BJ (cell line): Measurements from ENCODE around the gene PRDM5. TPM values are rescaled to one million over a fixed set of nuclear protein-coding genes. Genes with fewer than 3 reads are reported as not detected.

Experiments
- CTCF ChIA-PET: fragments of 350-600 bp; formaldehyde crosslinking; extraction: SDS; loops from one replicate; lab custom pipeline; 2021; ENCODE audit warnings: antibody characterized with exemption, inconsistent platforms; lab: Yijun Ruan, JAX
- POLR2A ChIA-PET: fragments of 300-600 bp; sonication (Branson Sonifier 250); formaldehyde crosslinking; extraction: SDS; loops from one replicate; lab custom pipeline; 2021; ENCODE audit warnings: antibody characterized with exemption; lab: Charles Lee
- DNase-seq: peaks from one replicate; pipeline ENCODE4 v3.0.0-alpha.2; 2011; ENCODE audit warnings: low read depth
- H3K27me3 ChIP-seq: 2 replicates; pipeline ENCODE4 v1.6.0; 2011; ENCODE audit warnings: low read length; ENCODE audit not compliant: control insufficient read depth, insufficient read depth
- H3K36me3 ChIP-seq: 2 replicates; pipeline ENCODE4 v1.5.1; 2011; ENCODE audit warnings: low read length; ENCODE audit not compliant: control insufficient read depth, insufficient read depth
- H3K4me3 ChIP-seq: 2 replicates; pipeline ENCODE4 v1.5.1; 2011; ENCODE audit warnings: low read depth, mild to moderate bottlenecking, control low read depth, low read length
- polyA minus RNA-seq: library from RNA; depleted of rRNA, polyadenylated mRNA; stranded (reverse); fragments of >200 nt; gene quantifications from 2 replicates; pipeline ENCODE4 v1.2.3, GENCODE V29; 2011; rRNA and poly(A)+ RNA removed
- polyA plus RNA-seq: library from polyadenylated mRNA; depleted of rRNA; stranded (reverse); fragments of >200 nt; gene quantifications from 2 replicates; pipeline ENCODE4 v1.2.3, GENCODE V29; 2011; rRNA removed
- TF ChIP-seq, protein P1 (sequence below): IDR thresholded peaks from 2 replicates; pipeline ENCODE4 v1.5.1; 2011; ENCODE audit warnings: low read depth, mild to moderate bottlenecking, control low read depth, inconsistent platforms, low read length, moderate library complexity; ENCODE audit not compliant: insufficient read depth

Gene PRDM5
- polyA plus RNA-seq (5.3 and 7.3 TPM in 2 replicates), polyA minus RNA-seq (8.3 and 9.9 TPM in 2 replicates)

DNA sequence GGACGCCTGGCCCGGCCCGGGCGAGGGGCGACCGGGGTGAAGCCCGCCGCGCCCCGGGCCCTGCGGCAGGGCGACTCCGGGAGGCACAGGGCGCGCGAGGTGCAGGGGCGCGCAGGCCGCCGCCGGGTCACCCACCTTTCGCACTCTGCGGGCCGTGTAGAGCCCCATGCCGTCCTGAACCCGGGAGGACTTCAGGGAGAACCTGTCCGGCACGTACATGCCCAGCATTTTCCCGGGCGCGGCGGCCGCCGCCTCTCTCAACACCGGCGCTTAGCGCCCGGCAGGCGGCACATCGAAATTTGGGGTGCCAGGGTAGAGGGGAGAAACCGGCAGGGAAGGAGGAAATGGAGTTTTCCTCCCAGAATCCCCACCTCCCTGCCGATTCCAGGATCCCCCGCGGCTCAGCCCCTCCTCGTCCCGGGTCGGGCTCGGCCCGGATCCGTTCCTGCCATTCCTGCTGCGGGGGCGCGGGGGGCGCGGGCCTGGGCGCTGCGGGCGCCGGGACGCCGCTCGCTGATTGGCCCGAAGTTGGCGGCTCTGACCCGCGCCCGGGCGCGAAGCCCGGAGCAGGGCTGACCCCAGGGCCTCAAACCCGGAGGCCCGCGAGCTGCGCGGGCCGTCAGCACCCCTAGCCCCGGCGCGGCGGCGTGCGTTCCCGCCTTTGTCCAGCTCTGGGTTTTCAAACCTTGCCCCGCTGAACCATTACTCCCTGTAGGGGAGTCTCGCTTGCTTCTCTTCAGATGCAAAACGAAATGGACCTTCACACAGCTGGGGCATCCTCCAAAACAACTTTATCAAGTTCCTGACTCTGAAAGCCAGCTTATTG is at the start of gene PRDM5:
PRDM5 (minus strand) TSS at position 346 of the 826 bp plus-strand sequence; CDS start at position 228, 118 bp downstream.
- no peak for DNase-seq
- POLR2A ChIA-PET: no interaction called here

GRCh38 chr4:120971884-120972283 is 49.4 kb upstream of the PRDM5 start:
- Histone ChIP-seq H3K4me3 (no peak overlapping the region), H3K36me3 (no peaks in the 10 kb centered on the region), H3K27me3 (no peaks in the 10 kb centered on the region)
- TF ChIP-seq, protein P1, sequence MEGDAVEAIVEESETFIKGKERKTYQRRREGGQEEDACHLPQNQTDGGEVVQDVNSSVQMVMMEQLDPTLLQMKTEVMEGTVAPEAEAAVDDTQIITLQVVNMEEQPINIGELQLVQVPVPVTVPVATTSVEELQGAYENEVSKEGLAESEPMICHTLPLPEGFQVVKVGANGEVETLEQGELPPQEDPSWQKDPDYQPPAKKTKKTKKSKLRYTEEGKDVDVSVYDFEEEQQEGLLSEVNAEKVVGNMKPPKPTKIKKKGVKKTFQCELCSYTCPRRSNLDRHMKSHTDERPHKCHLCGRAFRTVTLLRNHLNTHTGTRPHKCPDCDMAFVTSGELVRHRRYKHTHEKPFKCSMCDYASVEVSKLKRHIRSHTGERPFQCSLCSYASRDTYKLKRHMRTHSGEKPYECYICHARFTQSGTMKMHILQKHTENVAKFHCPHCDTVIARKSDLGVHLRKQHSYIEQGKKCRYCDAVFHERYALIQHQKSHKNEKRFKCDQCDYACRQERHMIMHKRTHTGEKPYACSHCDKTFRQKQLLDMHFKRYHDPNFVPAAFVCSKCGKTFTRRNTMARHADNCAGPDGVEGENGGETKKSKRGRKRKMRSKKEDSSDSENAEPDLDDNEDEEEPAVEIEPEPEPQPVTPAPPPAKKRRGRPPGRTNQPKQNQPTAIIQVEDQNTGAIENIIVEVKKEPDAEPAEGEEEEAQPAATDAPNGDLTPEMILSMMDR: no peak
- ChIA-PET CTCF (no interaction called here), POLR2A (no interaction called here)
- no peak for DNase-seq

More for the DNA sequence above, at the start of gene PRDM5:
- CTCF ChIA-PET: interaction anchor here (1.5 kb wide), 2 partner anchors 13 to 65 kb away, joined by 3 read pairs; no protein-coding TSS in a partner anchor
- no peaks in the 10 kb centered on the region for H3K27me3 ChIP-seq
- TF ChIP-seq, protein P1: peak; percentile 42
- H3K4me3 ChIP-seq: peak within 1 kb of the TSS; percentile 67
- H3K36me3 ChIP-seq: no peaks in the 10 kb centered on the region

- no peaks in the 10 kb centered on the region for H3K36me3 ChIP-seq
- no peaks in the 10 kb centered on the region for H3K27me3 ChIP-seq
- CTCF ChIA-PET: no interaction called here
- TF ChIP-seq, protein P1: no peak
- no peak for DNase-seq
- no peak overlapping the region for H3K4me3 ChIP-seq
- POLR2A ChIA-PET: no interaction called here
Measured at GRCh38 chr4:120965938-120966337, 43.4 kb upstream of the PRDM5 start.

DNA sequence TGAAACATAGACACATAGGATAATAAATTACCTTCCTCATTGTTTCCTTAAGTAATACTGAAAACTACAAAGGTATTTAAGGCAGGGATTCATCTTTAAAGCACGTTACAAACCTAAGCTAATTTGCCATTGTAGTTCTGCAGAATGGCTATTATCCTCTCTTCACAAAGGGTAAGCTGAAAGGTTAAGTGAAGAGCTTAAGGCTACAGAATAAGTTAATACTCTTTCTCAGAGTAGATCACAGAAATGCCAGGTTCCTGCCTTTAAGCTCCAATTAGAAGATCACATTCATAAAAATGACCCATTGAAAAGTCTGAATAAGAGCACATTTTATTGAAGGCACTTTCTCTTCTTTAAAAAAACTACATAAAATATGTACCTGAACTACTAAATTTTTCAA is 42.1 kb upstream of the PRDM5 start:
- no peaks in the 10 kb centered on the region for H3K27me3 ChIP-seq
- H3K4me3 ChIP-seq: no peak overlapping the region
- no peaks in the 10 kb centered on the region for H3K36me3 ChIP-seq
- ChIA-PET CTCF (no interaction called here), POLR2A (no interaction called here)
- TF ChIP-seq, protein P1: no peak
- DNase-seq: no peak

- Histone ChIP-seq H3K4me3 (no peak overlapping the region), H3K36me3 (no peaks in the 10 kb centered on the region), H3K27me3 (no peaks in the 10 kb centered on the region)
- POLR2A ChIA-PET: no interaction called here
- no peak for DNase-seq
- CTCF ChIA-PET: no interaction called here
- TF ChIP-seq, protein P1: no peak
Measured at GRCh38 chr4:120963449-120963848, 40.9 kb upstream of the PRDM5 start.
